ENCODE results near the gene DIRAS3.
"Not testable (repeated sequence)": the region's sequence is repeated elsewhere in the genome, so short reads cannot be mapped to it uniquely, and the experiment has no call there.

GRCh38 chr1:68058053-68058452, 7.6 kb upstream of the DIRAS3 start:
- not testable (repeated sequence) for TF ChIP-seq POLR2AphosphoS5 (IDR thresholded peaks at IDR 0.05; ENCODE audit: low read depth)
- TF ChIP-seq, protein P1, sequence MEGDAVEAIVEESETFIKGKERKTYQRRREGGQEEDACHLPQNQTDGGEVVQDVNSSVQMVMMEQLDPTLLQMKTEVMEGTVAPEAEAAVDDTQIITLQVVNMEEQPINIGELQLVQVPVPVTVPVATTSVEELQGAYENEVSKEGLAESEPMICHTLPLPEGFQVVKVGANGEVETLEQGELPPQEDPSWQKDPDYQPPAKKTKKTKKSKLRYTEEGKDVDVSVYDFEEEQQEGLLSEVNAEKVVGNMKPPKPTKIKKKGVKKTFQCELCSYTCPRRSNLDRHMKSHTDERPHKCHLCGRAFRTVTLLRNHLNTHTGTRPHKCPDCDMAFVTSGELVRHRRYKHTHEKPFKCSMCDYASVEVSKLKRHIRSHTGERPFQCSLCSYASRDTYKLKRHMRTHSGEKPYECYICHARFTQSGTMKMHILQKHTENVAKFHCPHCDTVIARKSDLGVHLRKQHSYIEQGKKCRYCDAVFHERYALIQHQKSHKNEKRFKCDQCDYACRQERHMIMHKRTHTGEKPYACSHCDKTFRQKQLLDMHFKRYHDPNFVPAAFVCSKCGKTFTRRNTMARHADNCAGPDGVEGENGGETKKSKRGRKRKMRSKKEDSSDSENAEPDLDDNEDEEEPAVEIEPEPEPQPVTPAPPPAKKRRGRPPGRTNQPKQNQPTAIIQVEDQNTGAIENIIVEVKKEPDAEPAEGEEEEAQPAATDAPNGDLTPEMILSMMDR (IDR thresholded peaks at IDR 0.05; ENCODE audit: insufficient read depth, low read length) = not testable (repeated sequence)
- TF ChIP-seq, protein P2, sequence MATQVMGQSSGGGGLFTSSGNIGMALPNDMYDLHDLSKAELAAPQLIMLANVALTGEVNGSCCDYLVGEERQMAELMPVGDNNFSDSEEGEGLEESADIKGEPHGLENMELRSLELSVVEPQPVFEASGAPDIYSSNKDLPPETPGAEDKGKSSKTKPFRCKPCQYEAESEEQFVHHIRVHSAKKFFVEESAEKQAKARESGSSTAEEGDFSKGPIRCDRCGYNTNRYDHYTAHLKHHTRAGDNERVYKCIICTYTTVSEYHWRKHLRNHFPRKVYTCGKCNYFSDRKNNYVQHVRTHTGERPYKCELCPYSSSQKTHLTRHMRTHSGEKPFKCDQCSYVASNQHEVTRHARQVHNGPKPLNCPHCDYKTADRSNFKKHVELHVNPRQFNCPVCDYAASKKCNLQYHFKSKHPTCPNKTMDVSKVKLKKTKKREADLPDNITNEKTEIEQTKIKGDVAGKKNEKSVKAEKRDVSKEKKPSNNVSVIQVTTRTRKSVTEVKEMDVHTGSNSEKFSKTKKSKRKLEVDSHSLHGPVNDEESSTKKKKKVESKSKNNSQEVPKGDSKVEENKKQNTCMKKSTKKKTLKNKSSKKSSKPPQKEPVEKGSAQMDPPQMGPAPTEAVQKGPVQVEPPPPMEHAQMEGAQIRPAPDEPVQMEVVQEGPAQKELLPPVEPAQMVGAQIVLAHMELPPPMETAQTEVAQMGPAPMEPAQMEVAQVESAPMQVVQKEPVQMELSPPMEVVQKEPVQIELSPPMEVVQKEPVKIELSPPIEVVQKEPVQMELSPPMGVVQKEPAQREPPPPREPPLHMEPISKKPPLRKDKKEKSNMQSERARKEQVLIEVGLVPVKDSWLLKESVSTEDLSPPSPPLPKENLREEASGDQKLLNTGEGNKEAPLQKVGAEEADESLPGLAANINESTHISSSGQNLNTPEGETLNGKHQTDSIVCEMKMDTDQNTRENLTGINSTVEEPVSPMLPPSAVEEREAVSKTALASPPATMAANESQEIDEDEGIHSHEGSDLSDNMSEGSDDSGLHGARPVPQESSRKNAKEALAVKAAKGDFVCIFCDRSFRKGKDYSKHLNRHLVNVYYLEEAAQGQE (IDR thresholded peaks at IDR 0.05; ENCODE audit: insufficient replicate concordance, low read depth) = not testable (repeated sequence)
